Coronary artery (tissue), 2 donors: ENCODE data around the gene COL21A1.

Experiments used
- DNase-seq: peaks from one replicate; pipeline ENCODE4 v3.0.0-alpha.2; 2017; ENCODE audit warnings: low spot score
- H3K27ac ChIP-seq, 2 donors: fragments of 200-600 bp; sonication (generic); one replicate each; pipeline ENCODE4 v1.5.1; 2016 to 2019
- H3K4me3 ChIP-seq: fragments of 200-600 bp; sonication (generic); 2 replicates; pipeline ENCODE4 v1.5.1; 2016; ENCODE audit warnings: mild to moderate bottlenecking, moderate library complexity
- TF ChIP-seq, protein P1 (sequence below): fragments of 200-600 bp; sonication (generic); IDR thresholded peaks from one replicate; pipeline ENCODE4 v1.5.1; 2019; ENCODE audit warnings: antibody characterized with exemption

The COL21A1 gene

DNA sequence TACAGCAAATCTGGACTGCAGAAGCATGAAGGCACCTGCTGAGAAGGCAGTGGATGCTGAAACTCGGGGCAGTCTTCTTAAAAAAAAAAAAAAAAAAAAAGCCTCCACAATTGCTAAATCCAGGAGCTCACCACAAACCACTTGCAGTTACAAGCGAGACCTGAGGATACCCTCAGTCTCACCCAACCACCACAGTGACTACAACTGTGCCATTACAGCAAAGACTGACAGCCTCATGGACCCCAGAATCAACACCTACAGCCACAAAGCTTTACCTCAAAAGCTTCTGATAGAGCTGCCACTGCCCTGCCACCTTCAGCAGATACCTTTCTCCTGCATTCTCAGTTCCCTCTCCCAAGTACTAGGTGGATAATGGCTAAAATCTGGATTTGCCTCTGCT lies 9.0 kb downstream of the COL21A1 start:
- DNase-seq = no peak
- no peak overlapping the region for H3K4me3 ChIP-seq
- TF ChIP-seq, protein P1, sequence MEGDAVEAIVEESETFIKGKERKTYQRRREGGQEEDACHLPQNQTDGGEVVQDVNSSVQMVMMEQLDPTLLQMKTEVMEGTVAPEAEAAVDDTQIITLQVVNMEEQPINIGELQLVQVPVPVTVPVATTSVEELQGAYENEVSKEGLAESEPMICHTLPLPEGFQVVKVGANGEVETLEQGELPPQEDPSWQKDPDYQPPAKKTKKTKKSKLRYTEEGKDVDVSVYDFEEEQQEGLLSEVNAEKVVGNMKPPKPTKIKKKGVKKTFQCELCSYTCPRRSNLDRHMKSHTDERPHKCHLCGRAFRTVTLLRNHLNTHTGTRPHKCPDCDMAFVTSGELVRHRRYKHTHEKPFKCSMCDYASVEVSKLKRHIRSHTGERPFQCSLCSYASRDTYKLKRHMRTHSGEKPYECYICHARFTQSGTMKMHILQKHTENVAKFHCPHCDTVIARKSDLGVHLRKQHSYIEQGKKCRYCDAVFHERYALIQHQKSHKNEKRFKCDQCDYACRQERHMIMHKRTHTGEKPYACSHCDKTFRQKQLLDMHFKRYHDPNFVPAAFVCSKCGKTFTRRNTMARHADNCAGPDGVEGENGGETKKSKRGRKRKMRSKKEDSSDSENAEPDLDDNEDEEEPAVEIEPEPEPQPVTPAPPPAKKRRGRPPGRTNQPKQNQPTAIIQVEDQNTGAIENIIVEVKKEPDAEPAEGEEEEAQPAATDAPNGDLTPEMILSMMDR = no peak
- H3K27ac ChIP-seq = no peak overlapping the region

DNA sequence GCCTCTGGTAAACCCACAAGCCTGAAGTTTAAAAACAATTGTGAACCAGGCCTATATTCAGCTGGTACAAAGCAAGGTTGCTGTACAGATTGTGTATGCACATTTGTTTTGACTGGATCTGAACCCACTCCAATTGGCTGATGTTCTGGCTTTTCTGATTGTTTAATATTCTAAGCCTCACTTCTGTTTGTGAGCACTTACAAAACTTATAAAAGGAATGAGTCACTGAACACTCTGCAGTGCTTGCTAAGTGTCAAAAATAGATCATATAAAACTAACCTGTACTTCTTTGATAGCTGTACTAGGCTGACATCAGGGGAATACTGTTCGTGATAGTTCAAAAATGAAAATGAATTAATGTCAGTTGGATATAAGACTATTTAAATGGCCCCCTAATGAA lies 12.1 kb downstream of the COL21A1 start:
- TF ChIP-seq, protein P1 = no peak
- no peak for DNase-seq
- H3K27ac ChIP-seq = peak overlapping the region in 1 of 2 donors; percentile 23
- no peak overlapping the region for H3K4me3 ChIP-seq

DNA sequence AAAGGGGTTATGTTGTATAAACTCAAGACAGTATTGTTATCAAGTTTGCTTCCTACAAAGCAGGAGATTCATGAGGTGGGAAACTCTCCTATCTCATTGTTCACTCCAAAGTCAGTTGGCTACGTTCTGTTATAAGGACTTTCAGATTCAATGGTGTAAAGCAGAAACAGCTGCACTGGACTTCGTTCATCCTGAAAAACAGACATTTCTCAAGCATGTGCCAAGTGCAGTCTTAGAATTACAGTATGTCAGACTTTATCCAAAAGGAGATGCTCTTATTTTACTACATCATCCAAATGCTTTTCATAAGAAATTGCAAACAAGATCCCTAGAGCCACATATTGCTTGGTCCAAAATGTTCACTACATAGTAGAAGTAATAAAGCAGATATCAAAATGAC lies 14.9 kb downstream of the COL21A1 start:
- no peak for DNase-seq
- Histone ChIP-seq H3K4me3 (no peak overlapping the region), H3K27ac (peak overlapping the region; percentile 9 to 42)
- TF ChIP-seq, protein P1 = no peak

DNA sequence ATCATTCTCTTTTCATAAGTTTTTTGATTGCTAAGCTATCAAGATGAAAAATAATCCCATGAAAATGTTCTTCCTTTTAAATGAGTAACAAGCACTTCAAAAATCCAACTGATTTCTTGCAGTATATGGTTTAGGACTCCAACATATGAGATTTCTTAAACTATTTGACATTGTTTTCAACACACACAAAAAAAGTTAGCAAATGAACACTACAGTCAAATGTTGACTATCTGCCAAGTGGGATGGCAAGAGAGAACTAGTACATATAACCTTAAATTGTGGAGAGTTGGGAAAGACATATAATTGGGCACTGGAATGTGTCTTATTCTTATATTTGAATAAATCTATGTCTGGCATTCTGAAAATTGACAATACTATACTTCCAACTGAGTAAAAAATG lies 15.6 kb downstream of the COL21A1 start:
- DNase-seq = no peak
- no peak overlapping the region for H3K27ac ChIP-seq
- TF ChIP-seq, protein P1 = no peak
- H3K4me3 ChIP-seq = no peak overlapping the region

DNA sequence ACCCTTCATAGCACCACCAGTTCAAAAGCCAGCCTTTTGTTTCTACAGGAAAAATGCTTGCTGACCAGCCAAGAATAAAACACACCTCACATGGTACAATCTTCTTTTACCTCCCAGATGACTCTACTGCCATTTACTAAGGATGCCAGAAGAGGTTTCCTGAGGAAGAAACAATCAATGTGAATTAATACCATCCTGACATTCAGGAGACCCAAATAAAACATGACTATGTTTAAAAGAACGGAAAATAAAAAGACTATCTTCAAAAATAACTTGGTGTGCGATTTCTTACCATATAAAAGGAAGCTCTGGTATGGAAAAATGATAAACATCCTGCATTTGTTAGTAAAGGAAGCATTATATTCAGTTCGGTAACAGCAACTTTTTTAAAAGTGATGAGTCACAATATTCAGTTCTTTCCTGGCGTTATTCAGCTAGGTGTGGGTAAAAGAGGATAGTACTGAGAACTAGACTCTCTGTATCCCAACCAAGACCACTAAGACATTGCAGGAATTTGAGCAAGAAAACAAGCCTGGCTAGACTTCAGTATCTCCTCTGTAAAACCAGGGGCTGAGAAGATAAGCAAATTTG lies 16.3 kb downstream of the COL21A1 start:
- H3K4me3 ChIP-seq = no peak overlapping the region
- DNase-seq = no peak
- TF ChIP-seq, protein P1 = no peak
- no peak overlapping the region for H3K27ac ChIP-seq

DNA sequence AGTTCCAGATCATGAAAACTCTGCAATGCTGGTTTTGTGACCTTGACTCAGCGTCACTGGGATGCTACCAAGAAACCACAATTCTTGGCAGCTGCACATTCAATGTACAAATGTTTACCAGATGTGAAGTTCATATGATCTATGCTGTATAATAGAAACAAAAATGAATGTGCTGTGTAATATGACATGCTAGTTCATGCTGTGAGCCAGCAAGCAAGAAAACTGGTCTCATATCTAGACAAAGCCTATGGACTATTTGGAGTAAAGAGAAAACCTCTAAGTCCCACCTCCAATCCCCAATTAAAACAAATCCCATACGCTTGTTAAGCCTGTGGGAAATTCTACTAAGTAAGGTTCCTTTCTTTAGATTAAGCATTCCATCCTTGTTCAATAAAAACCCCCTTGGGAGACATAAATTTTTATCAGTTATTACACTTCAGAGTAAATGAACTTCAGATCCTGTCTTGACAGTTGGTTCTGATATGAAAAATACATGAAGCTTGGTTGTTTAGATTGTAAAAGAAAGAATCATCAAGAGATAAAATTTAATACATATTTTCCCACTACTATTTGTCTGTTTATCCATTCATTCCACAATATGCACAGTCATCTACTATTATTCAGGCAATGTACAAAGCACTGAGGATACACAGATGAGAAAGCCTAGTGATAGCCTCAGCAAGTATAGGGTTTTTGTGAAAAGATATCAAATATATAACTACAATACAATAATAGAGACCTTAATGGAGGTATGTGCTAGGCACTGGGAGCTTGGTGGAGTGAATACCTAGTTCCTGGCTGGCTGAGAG lies 20.1 kb downstream of the COL21A1 start:
- no peak for DNase-seq
- no peak overlapping the region for H3K27ac ChIP-seq
- TF ChIP-seq, protein P1 = no peak
- no peak overlapping the region for H3K4me3 ChIP-seq

DNA sequence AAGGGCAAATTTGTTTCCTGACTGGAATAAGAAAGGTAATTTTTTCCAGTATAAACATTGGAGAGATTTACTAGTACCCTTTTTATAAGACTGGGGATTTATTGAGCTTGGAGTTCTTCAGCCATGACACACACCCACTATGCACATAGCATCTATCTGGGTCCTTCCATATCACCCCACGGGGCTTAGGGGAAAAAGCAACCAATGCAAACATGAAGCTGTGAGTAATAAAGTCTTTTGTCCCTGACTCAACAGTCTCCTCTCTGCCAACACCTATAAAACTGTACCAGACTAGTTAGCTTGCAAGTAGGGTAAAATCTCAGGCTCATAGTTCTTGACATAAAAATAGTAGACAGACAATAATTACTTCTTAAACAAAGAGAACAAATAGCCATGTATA lies 23.4 kb downstream of the COL21A1 start:
- TF ChIP-seq, protein P1 = no peak
- no peak overlapping the region for H3K4me3 ChIP-seq

More for the DNA sequence above, 23.4 kb downstream of the COL21A1 start:
- no peak for DNase-seq
- no peak overlapping the region for H3K27ac ChIP-seq
